HUES64 (cell line): ENCODE results near the gene TNFRSF14.

Experiments
- H3K27ac ChIP-seq: 2 replicates; pipeline ENCODE4 v1.7.0; 2013; ENCODE audit warnings: low read depth, low read length, inconsistent platforms
- H3K27me3 ChIP-seq: 2 replicates; pipeline ENCODE4 v1.6.1; 2013; ENCODE audit warnings: mild to moderate bottlenecking, low read length; ENCODE audit not compliant: insufficient read depth
- H3K36me3 ChIP-seq: 2 replicates; pipeline ENCODE4 v1.6.1; 2013; ENCODE audit warnings: mild to moderate bottlenecking, low read length; ENCODE audit not compliant: insufficient read depth
- H3K4me1 ChIP-seq: 2 replicates; pipeline ENCODE4 v1.6.1; 2013; ENCODE audit warnings: mild to moderate bottlenecking, low read length, moderate library complexity; ENCODE audit not compliant: insufficient read depth
- H3K4me3 ChIP-seq: 2 replicates; pipeline ENCODE4 v1.5.1; 2013; ENCODE audit warnings: mild to moderate bottlenecking, low read length, moderate library complexity
- H3K9ac ChIP-seq: 2 replicates; pipeline ENCODE4 v1.6.1; 2013; ENCODE audit warnings: mild to moderate bottlenecking, low read depth, low read length
- H3K9me3 ChIP-seq: 2 replicates; pipeline ENCODE4 v1.6.1; 2013; ENCODE audit warnings: low read depth, low read length; ENCODE audit not compliant: insufficient read depth
- WGBS: fragments of 150-250, 120-280 bp; methylation state at CpG from one replicate; pipeline ENCODE4 v1.1.7; 2013; ENCODE audit warnings: missing lambda C conversion rate; 5-methylcytosine and 5-hydroxymethylcytosine counted together

Gene TNFRSF14

DNA sequence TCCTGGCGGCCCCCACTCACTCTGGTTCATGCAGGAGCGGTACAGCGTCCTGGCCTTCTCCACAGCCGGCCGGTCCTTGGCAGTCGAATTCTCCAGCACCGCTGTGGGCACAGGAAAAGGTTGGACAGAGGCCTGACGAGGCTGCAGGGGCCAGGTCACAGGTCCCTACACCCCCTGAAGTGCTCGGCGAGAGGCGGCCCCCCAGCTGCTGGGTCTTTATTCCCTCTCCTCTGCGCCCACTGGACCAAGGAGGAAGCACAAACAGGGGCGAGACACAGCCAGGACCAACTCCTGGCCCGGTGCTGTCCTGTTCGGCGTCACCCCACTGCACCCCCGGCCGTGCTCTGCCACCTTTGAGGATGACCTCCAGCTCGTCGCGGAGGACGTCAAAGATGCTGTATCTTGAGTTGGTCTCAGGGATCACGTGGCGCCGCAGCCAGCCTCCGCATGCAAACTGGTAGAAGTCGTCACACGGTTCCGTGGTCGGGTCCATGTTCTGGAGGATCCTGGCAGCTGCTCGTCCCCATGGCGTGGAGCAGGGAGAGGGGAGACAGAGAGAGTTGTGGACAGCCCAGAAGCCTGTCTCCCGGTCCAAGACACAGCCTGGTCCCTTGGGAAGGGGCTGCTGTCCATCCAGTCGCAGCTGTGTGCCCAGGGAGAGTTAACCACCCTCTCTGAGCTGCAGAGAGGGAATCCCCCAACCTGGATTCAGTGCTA, 53.3 kb downstream of the TNFRSF14 start:
- WGBS: 85% methylated on average over 34 of the region's 34 CpGs

GRCh38 chr1:2610036-2610959, 54.1 kb downstream of the TNFRSF14 start:
- WGBS: 87% methylated on average over 21 of the region's 21 CpGs
- Histone ChIP-seq H3K9ac (no peak overlapping the region), H3K27me3 (0 out of 2 replicates have a peak, but pooled peaks cover 3% of the 10 kb centered on the region), H3K36me3 (no peaks in the 10 kb centered on the region), H3K9me3 (peaks cover 10% of the 10 kb centered on the region; the same call in 1 of the 2 replicates), H3K27ac (no peak overlapping the region), H3K4me1 (no peaks in the 10 kb centered on the region), H3K4me3 (peak overlapping the region; percentile 18; the same call in 1 of the 2 replicates)

More for the DNA sequence above, 53.3 kb downstream of the TNFRSF14 start:
- H3K36me3 ChIP-seq: no peaks in the 10 kb centered on the region
- 0 out of 2 replicates have a peak, but pooled peaks cover 3% of the 10 kb centered on the region for H3K27me3 ChIP-seq
- H3K9ac ChIP-seq: no peak overlapping the region
- no peak overlapping the region for H3K27ac ChIP-seq
- 0 out of 2 replicates have a peak, but pooled peaks cover 6% of the 10 kb centered on the region for H3K9me3 ChIP-seq
- no peaks in the 10 kb centered on the region for H3K4me1 ChIP-seq
- no peak overlapping the region for H3K4me3 ChIP-seq

GRCh38 chr1:2611031-2611501, 54.9 kb downstream of the TNFRSF14 start:
- 47% methylated on average over 24 of the region's 24 CpGs for WGBS
- 0 out of 2 replicates have a peak, but pooled peaks cover 3% of the 10 kb centered on the region for H3K27me3 ChIP-seq
- no peaks in the 10 kb centered on the region for H3K4me1 ChIP-seq
- no peak overlapping the region for H3K27ac ChIP-seq
- H3K4me3 ChIP-seq: peak overlapping the region; percentile 18; the same call in 1 of the 2 replicates
- H3K9ac ChIP-seq: no peak overlapping the region
- H3K9me3 ChIP-seq: peaks cover 17% of the 10 kb centered on the region
- no peaks in the 10 kb centered on the region for H3K36me3 ChIP-seq

- Histone ChIP-seq H3K27ac (no peak overlapping the region), H3K27me3 (0 out of 2 replicates have a peak, but pooled peaks cover 3% of the 10 kb centered on the region), H3K36me3 (no peaks in the 10 kb centered on the region), H3K9me3 (peaks cover 25% of the 10 kb centered on the region), H3K4me1 (no peaks in the 10 kb centered on the region), H3K9ac (no peak overlapping the region), H3K4me3 (no peak overlapping the region)
- 83% methylated on average over 19 of the region's 19 CpGs for WGBS
Measured at GRCh38 chr1:2611621-2612437, 55.7 kb downstream of the TNFRSF14 start.

DNA sequence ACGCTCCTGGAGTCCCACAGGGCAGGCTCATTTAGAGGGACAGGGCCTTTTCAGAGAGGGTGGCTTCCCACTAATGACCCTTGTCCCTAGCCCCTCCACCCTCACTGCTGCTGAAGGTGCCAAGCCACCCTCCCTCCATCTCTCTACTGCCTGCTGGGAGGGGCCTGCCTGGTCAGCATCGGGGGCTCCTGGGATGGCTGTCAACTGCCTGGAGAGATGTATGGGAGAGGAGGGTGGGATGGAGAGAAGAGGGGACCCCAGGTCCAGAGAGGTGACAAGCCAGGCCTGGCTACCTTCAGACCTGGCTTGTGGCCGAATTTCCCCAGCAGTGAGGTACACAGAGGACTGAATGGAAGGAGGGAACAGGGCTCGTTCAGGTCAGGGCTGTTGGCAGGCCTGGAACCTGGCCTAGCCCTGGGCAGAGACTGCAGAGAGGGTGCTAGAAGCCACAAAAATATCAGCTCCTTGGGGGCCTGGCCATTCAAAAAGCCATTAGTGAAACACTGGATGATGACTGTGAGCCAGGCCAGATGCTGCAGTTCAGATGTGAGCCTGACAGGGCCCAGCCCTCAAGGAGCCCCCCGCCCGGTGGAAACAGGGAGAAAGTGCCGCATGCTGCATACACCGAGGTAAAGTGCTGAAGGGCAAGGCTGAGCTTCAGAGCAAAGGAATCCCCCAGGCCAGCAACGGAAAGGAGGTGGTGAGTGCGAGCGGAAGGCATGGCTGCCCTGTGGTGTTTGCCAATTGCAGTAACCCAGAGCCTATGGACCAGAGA, 56.6 kb downstream of the TNFRSF14 start:
- H3K9me3 ChIP-seq: peaks cover 25% of the 10 kb centered on the region
- H3K9ac ChIP-seq: no peak overlapping the region
- 0 out of 2 replicates have a peak, but pooled peaks cover 3% of the 10 kb centered on the region for H3K27me3 ChIP-seq
- 80% methylated on average over 11 of the region's 11 CpGs for whole genome bisulfite sequencing
- H3K27ac ChIP-seq: no peak overlapping the region
- no peaks in the 10 kb centered on the region for H3K36me3 ChIP-seq
- no peak overlapping the region for H3K4me3 ChIP-seq
- no peaks in the 10 kb centered on the region for H3K4me1 ChIP-seq
